Lung (tissue), 12 donors: ENCODE results near the gene SARDH. TPM values are rescaled to one million over a fixed set of nuclear protein-coding genes. Genes with fewer than 3 reads are reported as not detected.

ENCODE experiments used
- ATAC-seq: fragments of 200-7000 bp; cut with Tn5 transposase; one replicate; pipeline ENCODE4 v1.9.1; 2020; ENCODE audit warnings: moderate number of reproducible peaks; ENCODE audit not compliant: insufficient read depth, low FRiP score
- DNase-seq, 3 donors: peaks; one replicate each; pipeline ENCODE4 v3.0.0-alpha.2; 2013 to 2017
- H3K27ac ChIP-seq, 2 donors: one replicate each; pipeline ENCODE4 v1.5.1; 2013; ENCODE audit warnings: mild to moderate bottlenecking in 2 of 2, moderate library complexity in 2 of 2, control low read depth in 1 of 2, inconsistent platforms in 1 of 2, low read depth in 1 of 2, low read length in 1 of 2
- H3K27me3 ChIP-seq, 3 donors: one replicate each; pipeline ENCODE4 v1.5.1; 2013; ENCODE audit warnings: low read length in 2 of 3; ENCODE audit not compliant: control insufficient read depth in 3 of 3, insufficient read depth in 3 of 3
- H3K36me3 ChIP-seq, 4 donors: one replicate each; pipeline ENCODE4 v1.5.1; 2013; ENCODE audit warnings: low read length in 4 of 4, mild to moderate bottlenecking in 1 of 4, moderate library complexity in 1 of 4; ENCODE audit not compliant: control insufficient read depth in 4 of 4, insufficient read depth in 4 of 4
- H3K4me1 ChIP-seq, 5 donors: one replicate each; pipeline ENCODE4 v1.5.1; 2013; ENCODE audit warnings: low read length in 5 of 5, mild to moderate bottlenecking in 2 of 5, moderate library complexity in 1 of 5; ENCODE audit not compliant: control insufficient read depth in 5 of 5, insufficient read depth in 5 of 5
- H3K4me3 ChIP-seq: one replicate; pipeline ENCODE4 v1.5.1; 2013; ENCODE audit warnings: mild to moderate bottlenecking, control low read depth, moderate library complexity
- H3K9ac ChIP-seq, 2 donors: one replicate each; pipeline ENCODE4 v1.5.1; 2013; ENCODE audit warnings: low read length in 2 of 2, control low read depth in 1 of 2; ENCODE audit not compliant: insufficient read depth in 1 of 2
- H3K9me3 ChIP-seq, 4 donors: one replicate each; pipeline ENCODE4 v1.5.1; 2013; ENCODE audit warnings: low read length in 3 of 4, mild to moderate bottlenecking in 1 of 4, moderate library complexity in 1 of 4; ENCODE audit not compliant: control insufficient read depth in 4 of 4, insufficient read depth in 3 of 4
- CTCF ChIP-seq: IDR thresholded peaks from 2 replicates; pipeline ENCODE4 v1.5.1; 2012; ENCODE audit warnings: mild to moderate bottlenecking; ENCODE audit errors: control extremely low read depth, extremely low read depth
- WGBS, 2 donors: extraction: QIAGEN DNeasy Blood & Tissue Kit; methylation state at CpG; one replicate each; pipeline ENCODE4 v1.1.7; 2013; 5-methylcytosine and 5-hydroxymethylcytosine counted together
- polyA plus RNA-seq, 2 donors: library from polyadenylated mRNA; stranded (reverse); fragments of 200-250 nt; gene quantifications; one replicate each; pipeline ENCODE4 v1.2.1, GENCODE V29; 2013
- total RNA-seq, 2 donors: library from RNA; depleted of rRNA in 1 of 2; stranded (reverse); fragments of >200 nt in 1 of 2; gene quantifications; one replicate each; pipeline ENCODE4 v1.2.1, GENCODE V29; 2014 to 2021
- donor health status: control.
- donor health status: control.
- donor health status: Bipolar disorder and iron deficiency.
- donor health status: healthy.
- donor health status: DM: yes; HTN: yes; CAD: no.

Gene SARDH
- total and polyA plus RNA-seq, 4 donors: 1.8 to 8.4 (median 4.7) TPM

DNA sequence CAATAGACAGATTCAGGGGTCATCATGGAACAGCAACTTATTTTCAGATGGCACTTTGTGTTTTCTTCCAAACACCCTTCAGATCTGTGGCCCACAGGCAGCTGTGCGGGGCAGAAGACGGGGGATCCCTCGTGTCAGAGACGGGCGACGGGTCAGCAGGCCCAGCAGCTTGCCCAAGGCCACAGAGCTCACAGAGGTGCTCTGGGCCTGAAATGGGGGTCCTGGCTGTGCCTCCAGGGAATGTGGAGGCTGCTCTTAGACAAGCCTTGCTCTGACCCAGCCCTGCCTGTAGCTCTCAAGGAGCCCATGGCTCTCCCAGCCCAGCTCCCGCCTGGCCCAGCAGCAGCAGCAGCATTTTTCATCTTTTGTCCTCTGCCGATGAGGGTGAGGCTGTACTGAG is 40.9 kb upstream of the SARDH start:
- no peak for DNase-seq
- peaks cover under 1 to 56% (median 26%) of the 10 kb centered on the region in 4 donors for H3K36me3 ChIP-seq
- no peak for TF ChIP-seq CTCF
- H3K4me3 ChIP-seq: no peak overlapping the region
- no peaks in the 10 kb centered on the region for H3K27me3 ChIP-seq
- 88 to 95% methylated on average over 8 of the region's 8 CpGs for WGBS, 2 donors
- no peak for ATAC-seq
- H3K9me3 ChIP-seq: peaks cover 0 to 7% (median 0%) of the 10 kb centered on the region in 4 donors
- no peak overlapping the region for H3K27ac ChIP-seq
- H3K9ac ChIP-seq: no peak overlapping the region
- H3K4me1 ChIP-seq: peaks cover 0 to 5% (median 0%) of the 10 kb centered on the region in 5 donors

GRCh38 chr9:133778336-133779013 is 40.3 kb upstream of the SARDH start:
- 94 to 95% methylated on average over 20 of the region's 20 CpGs for WGBS, 2 donors
- H3K4me3 ChIP-seq: no peak overlapping the region
- peaks cover 5 to 59% (median 31%) of the 10 kb centered on the region in 4 donors for H3K36me3 ChIP-seq
- no peak overlapping the region for H3K27ac ChIP-seq
- TF ChIP-seq CTCF: no peak
- ATAC-seq (no peak), DNase-seq (no peak)
- peaks cover 0 to 8% (median under 1%) of the 10 kb centered on the region in 4 donors for H3K9me3 ChIP-seq
- no peak overlapping the region for H3K9ac ChIP-seq
- H3K27me3 ChIP-seq: no peaks in the 10 kb centered on the region
- peaks cover 0 to 5% (median 0%) of the 10 kb centered on the region in 5 donors for H3K4me1 ChIP-seq

DNA sequence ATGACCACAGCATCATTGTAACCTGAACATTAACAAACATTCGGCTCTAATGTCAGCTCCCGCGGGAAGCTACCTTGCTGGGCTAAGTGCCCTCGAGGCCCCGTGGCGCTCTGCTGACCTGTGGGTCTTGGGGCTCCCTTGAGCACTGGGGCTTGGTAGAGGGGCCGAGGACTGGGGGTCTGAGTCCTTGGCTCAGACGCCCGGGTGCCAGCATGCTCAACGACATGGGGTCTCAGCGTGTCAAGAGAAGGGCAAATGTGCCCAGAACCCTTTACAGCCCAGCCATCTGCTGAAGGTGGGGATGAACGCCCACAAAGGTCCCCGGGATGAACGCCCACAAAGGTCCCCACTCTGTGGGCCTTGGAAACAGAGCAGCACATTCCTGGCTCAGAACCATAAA is 39.7 kb upstream of the SARDH start:
- H3K4me1 ChIP-seq: peaks cover 0 to 5% (median 0%) of the 10 kb centered on the region in 5 donors
- WGBS, 2 donors: 95% methylated on average over 14 of the region's 14 CpGs
- DNase-seq (no peak), ATAC-seq (no peak)
- H3K27ac ChIP-seq: no peak overlapping the region
- H3K4me3 ChIP-seq: no peak overlapping the region
- no peaks in the 10 kb centered on the region for H3K27me3 ChIP-seq
- H3K36me3 ChIP-seq: peaks cover 5 to 53% (median 30%) of the 10 kb centered on the region in 4 donors
- H3K9ac ChIP-seq: no peak overlapping the region
- H3K9me3 ChIP-seq: peaks cover 0 to 8% (median under 1%) of the 10 kb centered on the region in 4 donors
- no peak for TF ChIP-seq CTCF
